Measurements from ENCODE around the gene MAPK1.
A peak's percentile ranks its signal among the peaks of the same experiment; 100 is the strongest.
"Not testable (repeated sequence)": the region's sequence is repeated elsewhere in the genome, so short reads cannot be mapped to it uniquely, and the experiment has no call there.

The MAPK1 gene

DNA sequence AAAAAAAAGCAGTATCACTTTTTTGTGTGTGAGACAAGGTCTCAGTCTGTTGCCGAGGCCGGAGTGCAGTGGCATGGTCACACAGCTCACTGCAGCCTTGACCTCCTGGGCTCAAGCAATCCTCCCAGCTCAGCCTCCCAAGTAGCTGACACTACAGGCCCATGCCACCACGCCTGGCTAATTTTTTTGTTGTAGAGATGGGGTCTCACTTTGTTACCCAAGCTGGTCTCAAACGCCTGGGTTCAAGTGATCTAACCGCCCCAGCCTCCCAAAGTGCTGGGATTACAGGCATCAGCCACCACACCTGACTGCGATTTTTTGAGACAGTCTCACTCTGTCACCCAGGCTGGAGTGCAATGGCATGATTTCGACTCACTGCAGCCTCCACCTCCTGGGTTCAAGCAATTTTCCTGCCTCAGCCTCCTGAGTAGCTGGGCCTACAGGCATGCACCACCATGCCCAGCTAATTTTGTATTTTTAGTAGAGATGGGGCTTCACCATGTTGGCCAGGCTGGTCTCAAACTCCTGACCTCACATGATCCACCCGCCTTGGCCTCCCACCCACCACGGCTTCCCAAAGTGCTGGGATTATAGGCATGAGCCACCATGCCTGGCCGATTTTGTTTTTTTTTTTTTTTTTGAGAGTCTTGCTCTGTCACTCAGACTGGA lies 147.1 kb downstream of the MAPK1 start:
- not testable (repeated sequence) for DNase-seq

DNA sequence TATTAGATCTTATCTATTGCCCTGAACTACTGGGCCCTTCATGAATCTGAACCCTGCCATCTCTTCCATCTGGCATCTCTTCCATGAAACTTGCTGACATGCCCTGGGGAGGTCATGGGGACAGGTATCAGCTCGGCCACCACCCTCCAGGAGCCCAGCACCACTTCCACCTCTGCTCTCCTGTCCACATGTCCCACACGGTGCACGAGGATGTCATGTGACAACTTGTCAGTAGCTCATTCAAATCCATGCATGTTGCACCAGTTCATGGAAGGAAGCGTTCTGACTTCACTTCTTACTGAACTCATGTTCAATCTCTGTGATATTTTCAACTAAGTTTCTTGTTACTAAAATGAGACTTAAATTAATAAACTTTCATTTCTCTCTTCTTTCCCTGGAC lies 148.4 kb downstream of the MAPK1 start:
- no peak for DNase-seq

DNA sequence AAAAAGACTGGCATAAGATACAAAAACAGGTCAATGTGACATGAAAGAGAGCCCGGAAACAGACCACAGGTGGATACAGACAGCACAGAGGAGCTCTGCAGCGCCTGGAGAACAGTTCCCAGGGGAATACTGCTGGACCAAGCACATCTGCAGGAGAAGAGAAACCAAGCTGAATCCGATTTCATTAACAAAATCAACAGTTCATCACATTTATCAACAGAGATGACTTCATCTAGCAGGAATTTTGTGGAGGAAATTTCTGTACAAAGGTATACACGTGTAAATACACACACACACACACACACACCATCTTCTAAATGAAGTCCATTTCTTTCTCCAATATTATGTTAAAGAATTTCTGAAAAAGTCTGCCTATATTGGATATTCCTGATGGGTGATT lies 148.9 kb downstream of the MAPK1 start:
- no peak for DNase-seq

DNA sequence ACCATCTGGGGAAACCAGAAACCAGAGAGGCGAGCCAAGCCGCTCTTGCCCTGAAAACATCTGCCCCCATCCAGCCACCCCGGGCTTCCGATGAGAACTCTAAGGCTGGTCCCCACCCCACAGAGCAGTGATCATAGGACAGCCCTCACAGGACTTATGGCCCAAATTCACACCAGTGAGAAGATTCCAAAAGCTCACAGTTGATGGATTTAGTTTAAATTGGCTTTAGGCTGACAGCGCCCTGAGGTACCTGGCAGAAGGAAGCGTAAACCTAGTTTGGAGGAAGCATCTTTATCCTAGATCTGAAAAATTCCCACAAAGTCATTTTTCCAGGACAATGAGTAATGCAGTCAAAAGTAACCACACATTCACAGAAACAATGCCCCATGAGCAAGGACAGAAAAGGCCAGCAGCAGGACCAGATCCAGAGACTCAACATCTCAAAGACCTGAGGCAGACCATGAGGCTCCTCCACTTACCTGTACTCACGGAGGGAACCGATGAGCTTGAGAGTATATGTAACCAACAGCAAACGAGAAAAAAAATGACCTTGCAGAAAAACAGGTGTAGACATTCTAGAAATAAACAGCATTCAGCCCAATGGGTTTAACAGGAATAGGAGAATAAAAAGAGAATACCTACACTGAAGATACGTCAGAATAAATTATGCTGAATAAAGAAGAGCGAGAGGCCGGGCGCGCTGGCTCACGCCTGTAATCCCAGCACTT lies 150.9 kb downstream of the MAPK1 start:
- DNase-seq, result not testable (repeated sequence)

DNA sequence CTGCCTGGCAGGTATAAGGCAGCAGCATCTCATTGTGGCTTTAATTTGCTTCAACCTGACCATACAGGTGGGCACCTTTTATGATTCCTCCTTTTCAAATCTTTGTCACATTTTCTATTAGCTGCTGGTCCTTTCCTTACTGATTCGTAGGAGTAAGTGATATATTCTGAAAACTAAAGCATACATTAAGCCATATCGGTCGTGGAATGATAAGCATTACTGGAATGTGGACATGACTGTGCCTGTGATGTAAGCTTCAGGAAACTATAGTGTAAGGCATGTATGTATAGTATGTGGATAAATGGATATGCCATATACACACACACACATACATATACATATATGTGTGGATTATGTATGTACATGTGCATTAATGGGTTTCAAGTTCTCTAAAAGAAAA lies 152.7 kb downstream of the MAPK1 start:
- peak; percentile 75 for DNase-seq

DNA sequence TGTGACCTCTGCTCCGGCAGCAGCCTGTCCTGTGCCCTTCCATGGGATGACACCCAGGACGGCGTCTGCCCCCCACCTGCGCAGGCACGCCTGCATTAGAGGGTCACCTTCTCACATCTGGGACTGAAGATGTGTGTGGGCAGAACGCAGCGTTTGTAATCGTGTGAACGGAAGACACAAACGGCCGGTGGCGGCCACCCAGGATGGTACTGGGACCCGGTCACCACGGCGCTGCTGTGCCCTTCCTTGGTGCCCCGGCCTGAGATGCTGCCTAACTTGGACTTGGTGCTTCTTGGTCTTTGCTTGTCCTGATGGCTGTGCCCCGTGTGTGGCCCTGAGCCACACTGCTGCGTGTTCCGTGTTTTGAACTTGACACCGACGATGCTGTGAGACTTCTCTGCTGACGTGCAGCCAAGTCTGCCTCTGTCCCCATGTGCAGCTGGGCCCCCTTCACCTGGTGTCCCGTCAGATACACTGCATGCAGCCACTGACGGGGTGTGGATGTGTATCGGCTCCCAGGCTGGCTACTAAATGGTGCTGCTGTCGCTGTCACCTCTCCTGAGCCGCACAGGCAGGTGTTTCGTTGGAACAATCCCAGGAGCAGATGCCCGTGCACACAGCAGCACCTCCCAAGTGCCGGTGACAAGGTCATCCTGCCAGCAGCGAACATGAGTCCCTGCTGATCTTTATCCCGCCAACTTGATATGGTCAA lies 153.2 kb downstream of the MAPK1 start:
- no peak for DNase-seq

DNA sequence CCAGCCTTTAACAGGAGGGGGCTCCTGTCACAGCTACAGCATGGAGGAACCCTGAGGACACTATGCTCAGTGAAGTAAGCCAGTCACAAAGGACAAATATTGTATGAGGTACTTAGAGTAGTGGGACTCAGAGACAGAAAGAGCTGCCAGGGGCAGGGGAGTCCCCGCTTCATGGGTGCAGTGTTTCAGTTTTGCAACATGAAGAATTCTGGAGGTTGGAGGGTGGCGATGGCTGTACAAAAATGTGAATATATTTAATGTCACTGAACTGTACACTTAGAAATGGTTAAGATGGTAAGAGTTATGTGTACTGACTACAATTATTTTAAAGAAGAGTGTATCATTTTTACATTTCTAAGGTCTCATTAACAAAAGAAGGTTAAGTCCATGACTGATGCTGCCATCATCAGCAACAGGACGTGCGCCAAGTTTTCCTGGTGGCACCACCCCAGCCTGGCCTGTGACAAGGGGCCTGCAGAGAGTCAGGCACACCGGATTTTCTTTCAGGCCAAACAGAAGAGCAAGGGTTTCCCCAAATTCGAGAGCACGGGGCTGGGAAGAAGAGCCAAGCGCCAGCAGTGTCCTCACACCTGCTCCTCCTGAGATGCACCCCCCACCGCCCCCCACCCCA lies 153.9 kb downstream of the MAPK1 start:
- no peak for DNase-seq

DNA sequence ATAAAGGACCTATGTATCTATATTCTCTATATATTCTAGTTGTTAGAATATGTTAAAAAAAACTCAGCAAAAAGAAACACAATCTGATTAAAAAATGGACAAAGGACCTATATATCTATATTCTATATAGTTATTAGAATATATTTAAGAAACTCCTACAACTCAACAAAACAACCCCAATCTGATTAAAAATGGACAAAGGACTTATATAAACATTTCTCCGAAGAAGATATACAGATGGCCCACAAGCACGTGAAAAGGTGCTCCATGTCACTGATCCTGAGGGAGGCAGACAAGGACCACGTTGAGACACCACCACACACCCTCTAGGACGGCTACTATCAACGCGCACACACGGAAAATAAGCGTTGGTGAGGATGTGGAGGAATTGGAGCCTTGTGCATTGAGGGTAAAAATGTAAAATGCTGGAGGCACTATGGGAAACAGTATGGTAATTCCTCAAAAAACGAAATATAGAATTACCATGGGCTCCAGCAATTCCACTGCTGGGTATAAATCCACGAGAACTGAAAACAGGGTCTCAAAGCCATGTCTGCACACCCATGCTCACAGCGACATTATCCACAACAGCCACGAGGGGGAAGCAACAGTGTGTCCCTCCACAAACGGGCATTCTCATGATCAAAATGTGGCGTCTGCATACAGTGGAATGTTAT lies 154.6 kb downstream of the MAPK1 start:
- peak; percentile 83 for DNase-seq

DNA sequence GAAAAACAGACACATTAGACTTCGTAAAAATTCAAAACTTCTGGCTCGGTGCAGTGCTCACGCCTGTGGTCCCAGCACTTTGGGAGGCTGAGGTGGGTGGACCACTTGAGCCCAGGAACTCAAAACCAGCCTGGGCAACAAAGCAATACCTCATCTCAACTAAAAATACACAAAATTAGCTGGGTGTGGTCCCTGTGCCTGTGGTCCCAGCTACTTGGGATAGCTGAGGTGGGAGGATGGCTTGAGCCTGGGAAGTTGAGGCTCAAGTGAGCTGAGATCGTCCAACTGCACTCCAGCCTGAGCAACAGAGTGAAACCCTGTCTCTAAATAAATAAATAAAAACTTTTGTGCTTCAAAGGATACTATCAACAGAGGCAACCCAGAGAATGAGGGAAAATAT lies 155.6 kb downstream of the MAPK1 start:
- DNase-seq, result no peak

DNA sequence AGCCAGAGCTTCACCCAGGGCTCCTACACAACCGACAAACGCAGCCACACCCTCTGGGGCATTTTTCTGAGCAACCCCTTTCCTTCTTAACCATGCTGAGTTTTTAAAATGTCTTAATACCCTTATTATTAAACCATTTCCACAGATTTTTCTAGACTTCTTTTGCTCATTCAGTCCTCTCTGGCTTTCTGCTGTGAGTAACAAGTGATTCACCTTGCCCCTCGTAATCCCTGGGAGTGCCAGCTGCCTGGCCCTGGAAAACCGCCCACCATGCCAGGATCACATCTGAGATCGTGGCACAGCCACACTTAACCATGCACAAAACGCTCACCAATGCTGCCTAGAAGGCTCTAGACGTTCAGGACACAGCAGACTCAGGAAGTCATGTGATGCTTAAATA lies 157.3 kb downstream of the MAPK1 start:
- no peak for DNase-seq

DNA sequence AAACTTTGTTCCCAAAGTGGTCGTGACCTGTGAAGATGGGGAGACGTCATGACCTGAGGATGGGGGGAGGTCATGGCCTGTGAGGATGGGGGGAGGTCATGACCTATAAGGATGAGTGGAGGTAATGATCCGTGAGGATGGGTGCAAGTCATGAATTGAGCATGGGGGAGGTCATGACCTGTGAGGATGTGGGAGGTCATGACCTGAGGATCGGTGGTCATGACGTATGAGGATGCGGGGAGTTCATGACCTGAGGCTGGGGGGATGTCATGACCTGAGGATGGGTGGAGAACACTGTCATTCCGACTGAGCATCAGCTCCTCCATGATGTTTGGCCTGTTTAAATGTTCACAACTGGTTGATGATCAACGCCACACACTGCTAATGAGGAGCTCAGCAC lies 157.8 kb downstream of the MAPK1 start:
- no peak for DNase-seq

DNA sequence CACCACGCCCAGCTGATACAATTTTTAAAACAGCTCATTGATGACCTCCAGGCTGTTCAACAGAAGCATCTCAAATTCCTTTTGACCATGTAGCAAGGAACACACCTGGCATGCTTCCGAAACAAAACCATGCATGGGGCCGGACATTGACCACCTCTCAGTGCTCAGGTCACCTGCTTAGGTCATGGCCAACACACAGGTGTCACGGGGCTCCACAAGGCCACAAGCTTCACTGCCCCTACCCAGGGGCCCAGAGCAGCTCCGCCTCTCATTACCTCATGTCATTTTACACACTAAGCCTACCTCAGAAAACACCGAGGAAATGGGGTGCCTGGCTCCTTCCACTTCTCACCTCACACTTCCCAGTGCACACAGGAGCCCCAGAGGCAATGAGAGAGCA lies 158.5 kb downstream of the MAPK1 start:
- no peak for DNase-seq

DNA sequence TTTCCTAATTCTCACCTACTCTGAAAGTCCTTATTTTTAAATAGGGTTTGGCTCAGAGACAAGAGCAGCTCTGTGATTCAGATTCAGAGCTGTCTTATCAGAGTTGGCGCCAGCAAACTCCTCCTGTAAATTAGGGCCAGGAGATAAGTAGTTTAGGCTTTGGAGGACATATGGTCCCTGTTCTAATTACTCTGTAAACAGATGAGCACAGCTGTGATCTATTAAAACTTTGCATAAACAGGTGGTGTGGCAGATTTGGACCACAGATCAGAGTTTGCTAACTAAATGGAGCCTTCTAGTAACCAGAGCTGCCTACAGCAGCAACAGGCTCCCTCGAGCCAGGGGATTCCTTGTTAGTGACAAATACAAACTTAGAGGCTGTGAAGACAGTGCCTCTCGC lies 159.8 kb downstream of the MAPK1 start:
- no peak for DNase-seq
